Testis (tissue), 3 donors: Measurements from ENCODE around the gene LRP1B. TPM values are rescaled to one million over a fixed set of nuclear protein-coding genes. Genes with fewer than 3 reads are reported as not detected.

ENCODE experiments used
- DNase-seq: peaks from one replicate; pipeline ENCODE4 v3.0.0-alpha.2; 2019
- H3K27ac ChIP-seq, 2 donors: fragments of 200-600 bp; sonication (generic); one replicate each; pipeline ENCODE4 v1.5.1; 2019
- H3K27me3 ChIP-seq: fragments of 200-600 bp; sonication (generic); one replicate; pipeline ENCODE4 v1.5.1; 2019
- H3K36me3 ChIP-seq: fragments of 200-600 bp; sonication (generic); one replicate; pipeline ENCODE4 v1.5.1; 2017; ENCODE audit warnings: low read depth; ENCODE audit errors: missing control alignments
- H3K4me1 ChIP-seq: fragments of 200-600 bp; sonication (generic); one replicate; pipeline ENCODE4 v1.5.1; 2019
- H3K4me3 ChIP-seq, 2 donors: fragments of 200-600 bp; sonication (generic); one replicate each; pipeline ENCODE4 v1.5.1; 2017 to 2019
- H3K9me3 ChIP-seq: fragments of 200-600 bp; sonication (generic); one replicate; pipeline ENCODE4 v1.5.1; 2017
- POLR2A ChIP-seq: fragments of 450-650 bp; IDR thresholded peaks from one replicate; pipeline ENCODE4 v1.6.1; 2017; ENCODE audit warnings: antibody characterized with exemption, mild to moderate bottlenecking, moderate library complexity
- WGBS, 2 donors: methylation state at CpG; one replicate each; pipeline ENCODE4 v1.1.5; 2018; 5-methylcytosine and 5-hydroxymethylcytosine counted together
- intact Hi-C: fragments of 100-400 bp; cut with DNase I; formaldehyde crosslinking; loops from one replicate; pipeline ENCODE4 v1.15.1; 2023; ENCODE audit warnings: low total_unique reads
- polyA plus RNA-seq: library from polyadenylated mRNA; stranded (reverse); fragments of 350-450 nt; fragmentation: Illumina TruSeq; extraction: RNeasy Lipid Tissue Mini Kit (QIAGEN cat#74804); gene quantifications from one replicate; pipeline ENCODE4 v1.2.3, GENCODE V29; 2014; ENCODE audit warnings: low read depth, low replicate concordance; ENCODE audit not compliant: insufficient read depth
- total RNA-seq, 2 donors: library from RNA; depleted of rRNA; stranded (reverse); fragments of >200 nt; gene quantifications; one replicate each; pipeline ENCODE4 v1.2.3, GENCODE V29; 2016
- TF ChIP-seq, protein P1 (sequence below), 3 experiments: fragments of 450-650 bp in 2 of 3; fragments of 200-600 bp in 1 of 3; sonication (generic) in 1 of 3; IDR thresholded peaks; one replicate each; pipeline ENCODE4 v1.5.1; 2016 to 2019; ENCODE audit warnings: antibody characterized with exemption in 3 of 3, mild to moderate bottlenecking in 2 of 3, moderate library complexity in 1 of 3

The LRP1B gene
- total and polyA plus RNA-seq, 3 donors from 2014 or later: 0.79 to 1.9 (median 0.84) TPM

- Histone ChIP-seq H3K9me3 (no peaks in the 10 kb centered on the region), H3K27ac (no peak overlapping the region), H3K4me1 (no peaks in the 10 kb centered on the region), H3K4me3 (no peak overlapping the region), H3K27me3 (no peaks in the 10 kb centered on the region), H3K36me3 (no peaks in the 10 kb centered on the region)
- no peak for TF ChIP-seq POLR2A
- TF ChIP-seq, protein P1, sequence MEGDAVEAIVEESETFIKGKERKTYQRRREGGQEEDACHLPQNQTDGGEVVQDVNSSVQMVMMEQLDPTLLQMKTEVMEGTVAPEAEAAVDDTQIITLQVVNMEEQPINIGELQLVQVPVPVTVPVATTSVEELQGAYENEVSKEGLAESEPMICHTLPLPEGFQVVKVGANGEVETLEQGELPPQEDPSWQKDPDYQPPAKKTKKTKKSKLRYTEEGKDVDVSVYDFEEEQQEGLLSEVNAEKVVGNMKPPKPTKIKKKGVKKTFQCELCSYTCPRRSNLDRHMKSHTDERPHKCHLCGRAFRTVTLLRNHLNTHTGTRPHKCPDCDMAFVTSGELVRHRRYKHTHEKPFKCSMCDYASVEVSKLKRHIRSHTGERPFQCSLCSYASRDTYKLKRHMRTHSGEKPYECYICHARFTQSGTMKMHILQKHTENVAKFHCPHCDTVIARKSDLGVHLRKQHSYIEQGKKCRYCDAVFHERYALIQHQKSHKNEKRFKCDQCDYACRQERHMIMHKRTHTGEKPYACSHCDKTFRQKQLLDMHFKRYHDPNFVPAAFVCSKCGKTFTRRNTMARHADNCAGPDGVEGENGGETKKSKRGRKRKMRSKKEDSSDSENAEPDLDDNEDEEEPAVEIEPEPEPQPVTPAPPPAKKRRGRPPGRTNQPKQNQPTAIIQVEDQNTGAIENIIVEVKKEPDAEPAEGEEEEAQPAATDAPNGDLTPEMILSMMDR (IDR thresholded peaks at IDR 0.05): no peak
- 93 to 96% methylated on average over 2 of the region's 2 CpGs for WGBS, 2 donors
- intact Hi-C loops: no loop called here
- no peak for DNase-seq
Measured at GRCh38 chr2:140210963-140211362, 1919.9 kb downstream of the LRP1B start.

DNA sequence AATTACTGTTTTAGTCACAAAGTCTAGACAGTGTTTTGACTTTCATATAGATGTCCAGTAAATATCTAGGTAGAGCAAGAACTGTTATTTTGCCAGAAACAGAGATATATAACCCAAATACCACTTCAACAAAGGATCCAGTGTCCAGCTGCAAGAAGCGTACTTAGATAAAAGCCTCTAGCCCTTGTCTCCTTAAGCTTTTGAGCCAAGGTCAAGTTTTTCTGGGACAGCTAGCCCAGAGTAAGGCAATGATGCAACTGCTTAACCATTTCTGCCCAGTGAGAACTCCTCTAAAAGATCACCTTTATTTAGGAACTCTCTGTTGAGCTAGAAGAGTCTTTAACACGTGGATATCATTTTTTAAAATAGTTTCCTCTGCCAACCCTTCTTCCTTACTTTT lies 1925.7 kb downstream of the LRP1B start:
- intact Hi-C loops: no loop called here
- peaks cover 7% of the 10 kb centered on the region for H3K4me1 ChIP-seq
- 26 to 32% methylated on average over 2 of the region's 2 CpGs for WGBS, 2 donors
- DNase-seq: peak; percentile 39
- H3K27me3 ChIP-seq: no peaks in the 10 kb centered on the region
- no peaks in the 10 kb centered on the region for H3K36me3 ChIP-seq
- no peak overlapping the region for H3K27ac ChIP-seq
- H3K9me3 ChIP-seq: no peaks in the 10 kb centered on the region
- TF ChIP-seq POLR2A: no peak
- TF ChIP-seq, protein P1 (IDR thresholded peaks at IDR 0.05): no peak
- no peak overlapping the region for H3K4me3 ChIP-seq

DNA sequence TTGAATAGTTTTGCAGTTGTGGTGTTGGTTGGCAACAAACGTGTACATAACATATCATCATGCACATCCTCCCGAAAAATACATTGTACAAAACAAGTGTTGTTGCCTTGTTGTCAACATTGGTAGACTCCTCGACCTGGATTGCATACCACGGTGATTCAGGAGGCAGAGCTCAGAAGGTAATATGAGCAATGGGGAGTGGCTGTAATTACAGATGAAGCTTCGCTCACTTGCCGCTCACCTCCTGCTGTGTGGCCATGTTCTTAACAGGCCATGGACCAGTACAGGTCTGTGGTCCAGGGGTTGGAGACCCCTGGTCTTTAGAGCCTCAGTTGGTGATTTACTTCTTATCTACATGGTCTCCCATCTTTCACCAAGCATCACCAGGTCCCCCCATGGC lies 1927.5 kb downstream of the LRP1B start:
- no peaks in the 10 kb centered on the region for H3K36me3 ChIP-seq
- H3K27ac ChIP-seq: no peak overlapping the region
- peaks cover 7% of the 10 kb centered on the region for H3K4me1 ChIP-seq
- H3K4me3 ChIP-seq: no peak overlapping the region
- TF ChIP-seq POLR2A: no peak
- TF ChIP-seq, protein P1 (IDR thresholded peaks at IDR 0.05): no peak
- WGBS, 2 donors: 87 to 91% methylated on average over 6 of the region's 6 CpGs
- intact Hi-C loops: no loop called here
- H3K9me3 ChIP-seq: no peaks in the 10 kb centered on the region
- no peaks in the 10 kb centered on the region for H3K27me3 ChIP-seq
- no peak for DNase-seq

- WGBS, 2 donors: 90 to 96% methylated on average over 2 of the region's 2 CpGs
- H3K27ac ChIP-seq: no peak overlapping the region
- TF ChIP-seq POLR2A: no peak
Measured at GRCh38 chr2:140201572-140201971, 1929.2 kb downstream of the LRP1B start.

GRCh38 chr2:140200764-140201163 lies 1930.1 kb downstream of the LRP1B start:
- Histone ChIP-seq H3K9me3 (no peaks in the 10 kb centered on the region), H3K4me3 (no peak overlapping the region), H3K36me3 (no peaks in the 10 kb centered on the region), H3K27me3 (no peaks in the 10 kb centered on the region), H3K27ac (no peak overlapping the region), H3K4me1 (peaks cover 7% of the 10 kb centered on the region)
- TF ChIP-seq POLR2A: no peak
- no peak for DNase-seq
- 84 to 95% methylated on average over 2 of the region's 2 CpGs for WGBS, 2 donors
- intact Hi-C loops: no loop called here

More at GRCh38 chr2:140201572-140201971, 1929.2 kb downstream of the LRP1B start:
- H3K36me3 ChIP-seq: no peaks in the 10 kb centered on the region
- peaks cover 7% of the 10 kb centered on the region for H3K4me1 ChIP-seq
- no peaks in the 10 kb centered on the region for H3K27me3 ChIP-seq
- H3K9me3 ChIP-seq: no peaks in the 10 kb centered on the region
- H3K4me3 ChIP-seq: no peak overlapping the region
- intact Hi-C loops: no loop called here
- no peak for DNase-seq

DNA sequence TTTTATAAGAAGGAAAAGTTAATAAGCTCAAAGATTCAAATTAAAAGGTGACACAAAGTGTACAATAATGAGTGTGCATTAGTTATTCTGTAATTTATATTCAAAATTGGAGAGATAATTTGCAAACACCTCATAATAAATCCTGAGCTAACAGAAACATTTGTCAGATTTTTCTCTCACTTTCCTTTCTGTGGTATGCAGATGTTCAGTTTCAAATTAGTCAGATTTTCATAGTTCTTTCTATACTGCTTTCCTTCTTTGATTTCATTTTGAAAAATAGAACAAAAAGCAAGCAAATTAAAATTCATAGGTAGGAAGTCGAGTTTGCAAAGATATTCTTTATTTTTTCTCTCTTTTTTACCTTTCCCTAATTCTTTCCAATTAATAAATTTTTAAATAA lies 1930.5 kb downstream of the LRP1B start:
- 82 to 87% methylated on average over 1 of the region's 1 CpG for WGBS, 2 donors
- TF ChIP-seq POLR2A: no peak
- TF ChIP-seq, protein P1 (IDR thresholded peaks at IDR 0.05): no peak
- H3K36me3 ChIP-seq: no peaks in the 10 kb centered on the region
- H3K27ac ChIP-seq: no peak overlapping the region
- H3K9me3 ChIP-seq: no peaks in the 10 kb centered on the region
- H3K4me3 ChIP-seq: no peak overlapping the region
- no peak for DNase-seq
- intact Hi-C loops: no loop called here
- peaks cover 7% of the 10 kb centered on the region for H3K4me1 ChIP-seq
- no peaks in the 10 kb centered on the region for H3K27me3 ChIP-seq
